ENCODE data around the gene MRNIP. TPM values are rescaled to one million over a fixed set of nuclear protein-coding genes. Genes with fewer than 3 reads are reported as not detected.

The MRNIP gene
- total RNA-seq, 1 experiment from 2014 or later, result 36.2 TPM

DNA sequence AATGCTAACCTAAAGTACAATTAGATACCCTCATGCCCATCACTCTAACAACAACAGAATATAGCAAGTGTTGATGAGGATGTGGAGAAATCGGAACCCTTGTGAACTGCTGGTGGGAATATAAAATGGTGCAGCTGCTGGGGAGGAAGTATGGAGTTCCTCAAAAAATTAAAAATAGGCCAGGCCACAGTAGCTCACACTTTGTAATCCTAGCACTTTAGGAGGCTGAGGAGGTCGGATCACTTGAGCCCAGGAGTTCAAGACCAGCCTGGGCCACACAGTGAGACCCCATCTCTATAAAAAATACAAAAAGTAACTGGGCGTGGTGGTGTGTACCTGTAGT lies 18.0 kb upstream of the MRNIP start:
- TF ChIP-seq SIN3A (IDR thresholded peaks at IDR 0.05; ENCODE audit: low read depth) (no peak), FOSL1 (IDR thresholded peaks at IDR 0.05; ENCODE audit: low read depth) (no peak), TCF7L2 (IDR thresholded peaks at IDR 0.05; ENCODE audit: borderline replicate concordance, extremely low read depth, insufficient read depth, insufficient read length) (no peak)
- H3K4me3 ChIP-seq (replicated peaks in 1 of 2; ENCODE audit: low read depth in 1 of 2, low read length in 2 of 2), result no peak overlapping the region
- no peaks in the 10 kb centered on the region for H3K9me2 ChIP-seq (ENCODE audit: insufficient read depth)
- DNase-seq (ENCODE audit: low read depth, low spot score) (no peak), ATAC-seq (no peak)
- POLR2A ChIA-PET, result no interaction called here
- no TSS peak for BruUV-seq (replicated peaks)
- no peak overlapping the region for H3K4me2 ChIP-seq (ENCODE audit: low read length)
- no peaks in the 10 kb centered on the region for H3K4me1 ChIP-seq (ENCODE audit: control insufficient read depth in 1 of 2, insufficient read depth in 2 of 2, low read length in 2 of 2)
- H3K36me3 ChIP-seq (ENCODE audit: control insufficient read depth in 1 of 2, insufficient read depth in 2 of 2, low read length in 2 of 2), result peaks cover 30 to 33% of the 10 kb centered on the region in 2 experiments
- H4K20me1 ChIP-seq (ENCODE audit: insufficient read depth), result no peaks in the 10 kb centered on the region
- CTCF ChIA-PET, result interaction anchor here (0.7 kb wide), 1 partner anchor 1594 kb away, joined by 3 read pairs; no protein-coding TSS in a partner anchor
- no peaks in the 10 kb centered on the region for H3K27me3 ChIP-seq (ENCODE audit: insufficient read depth, low read length)
- RAD21 ChIA-PET (ENCODE audit: low non-redundant PET in 1 of 2, low total read pairs in 2 of 2, uncharacterized antibody in 2 of 2, unreplicated experiment in 2 of 2), result no interaction called here
- H2AFZ ChIP-seq (ENCODE audit: low read depth, low read length, poor library complexity, severe bottlenecking), result no peak overlapping the region
- no peaks in the 10 kb centered on the region for H3K79me2 ChIP-seq (ENCODE audit: insufficient read depth, low read length)
- no peak overlapping the region for H3K9ac ChIP-seq (ENCODE audit: low read length)
- no peaks in the 10 kb centered on the region for H3K9me3 ChIP-seq (ENCODE audit: control insufficient read depth in 1 of 2, insufficient read depth in 1 of 2, low read depth in 1 of 2, low read length in 2 of 2)
- intact Hi-C loops (cut with micrococcal nuclease), result no loop called here
- no peak overlapping the region for H3K27ac ChIP-seq (ENCODE audit: low read depth, low read length)

- ChIA-PET RAD21 (ENCODE audit: low non-redundant PET in 1 of 2, low total read pairs in 2 of 2, uncharacterized antibody in 2 of 2, unreplicated experiment in 2 of 2) (no interaction called here), POLR2A (no interaction called here), CTCF (interaction anchor here (0.7 kb wide), 1 partner anchor 1594 kb away, joined by 3 read pairs; no protein-coding TSS in a partner anchor)
- peaks cover 33 to 35% of the 10 kb centered on the region in 2 experiments for H3K36me3 ChIP-seq (ENCODE audit: control insufficient read depth in 1 of 2, insufficient read depth in 2 of 2, low read length in 2 of 2)
- H3K27me3 ChIP-seq (ENCODE audit: insufficient read depth, low read length), result no peaks in the 10 kb centered on the region
- no peak overlapping the region for H3K4me2 ChIP-seq (ENCODE audit: low read length)
- no peak overlapping the region for H3K4me3 ChIP-seq (replicated peaks in 1 of 2; ENCODE audit: low read depth in 1 of 2, low read length in 2 of 2)
- no peak overlapping the region for H3K9ac ChIP-seq (ENCODE audit: low read length)
- no peaks in the 10 kb centered on the region for H3K9me2 ChIP-seq (ENCODE audit: insufficient read depth)
- H3K4me1 ChIP-seq (ENCODE audit: control insufficient read depth in 1 of 2, insufficient read depth in 2 of 2, low read length in 2 of 2), result no peaks in the 10 kb centered on the region
- H3K79me2 ChIP-seq (ENCODE audit: insufficient read depth, low read length), result no peaks in the 10 kb centered on the region
- intact Hi-C loops (cut with micrococcal nuclease), result no loop called here
- no peak overlapping the region for H2AFZ ChIP-seq (ENCODE audit: low read depth, low read length, poor library complexity, severe bottlenecking)
- TF ChIP-seq ZFX (IDR thresholded peaks at IDR 0.05) (no peak), TCF7L2 (IDR thresholded peaks at IDR 0.05; ENCODE audit: borderline replicate concordance, extremely low read depth, insufficient read depth, insufficient read length) (no peak)
- H3K27ac ChIP-seq (ENCODE audit: low read depth, low read length), result no peak overlapping the region
- ATAC-seq (no peak), DNase-seq (ENCODE audit: low read depth, low spot score) (no peak)
- H3K9me3 ChIP-seq (ENCODE audit: control insufficient read depth in 1 of 2, insufficient read depth in 1 of 2, low read depth in 1 of 2, low read length in 2 of 2), result no peaks in the 10 kb centered on the region
- H4K20me1 ChIP-seq (ENCODE audit: insufficient read depth), result no peaks in the 10 kb centered on the region
- BruUV-seq (replicated peaks), result no TSS peak
Measured at GRCh38 chr5:179875741-179876609, 17.4 kb upstream of the MRNIP start.
